Measurements from ENCODE around the gene SYT2. TPM values are rescaled to one million over a fixed set of nuclear protein-coding genes. Genes with fewer than 3 reads are reported as not detected.
A peak's percentile ranks its signal among the peaks of the same experiment; 100 is the strongest.

Gene SYT2
- total RNA-seq, 4 donors from 2014 or later: 0.28 TPM; not detected in 3

DNA sequence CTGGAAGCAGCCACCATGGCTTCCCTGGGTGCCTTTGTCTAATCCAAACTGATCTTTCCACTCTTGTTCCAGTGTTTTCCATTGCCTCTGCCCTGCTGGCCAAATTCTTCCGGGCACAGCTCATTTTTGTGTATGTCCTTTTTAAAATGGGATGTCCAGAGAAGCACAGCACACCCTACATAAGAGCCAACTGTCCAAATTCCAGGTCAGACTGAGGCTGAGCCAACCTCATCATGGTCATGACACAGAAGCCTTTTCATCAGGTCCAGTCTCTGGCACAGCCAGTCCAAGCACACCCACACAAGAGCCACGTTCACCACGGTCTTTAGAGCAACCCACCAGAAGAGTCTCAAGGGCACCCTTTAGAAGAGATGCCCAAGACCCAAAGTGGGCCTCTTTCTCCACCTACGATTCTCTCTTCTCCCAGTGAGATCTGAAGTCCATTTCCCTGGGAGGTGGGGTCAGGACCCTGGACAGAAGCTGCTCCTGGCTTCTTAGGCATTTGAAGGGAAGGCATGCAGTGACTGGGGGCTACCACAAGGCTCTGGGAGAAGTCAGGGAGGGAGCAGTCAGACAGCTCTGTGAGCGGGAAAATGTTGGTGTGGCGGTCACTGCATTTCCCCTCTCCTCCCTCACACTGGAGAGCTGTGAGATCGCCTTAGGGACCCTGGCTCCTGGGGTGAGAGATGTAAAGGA is 53.2 kb downstream of the SYT2 start:
- no peaks in the 10 kb centered on the region for H3K9me3 ChIP-seq
- H3K4me1 ChIP-seq: no peaks in the 10 kb centered on the region
- TF ChIP-seq CTCF (IDR thresholded peaks at IDR 0.05): no peak
- no peak for TF ChIP-seq POLR2A (IDR thresholded peaks at IDR 0.05)
- no peak for DNase-seq
- H3K4me3 ChIP-seq: no peak overlapping the region
- H3K27ac ChIP-seq: no peak overlapping the region
- no peaks in the 10 kb centered on the region for H3K27me3 ChIP-seq
- no peaks in the 10 kb centered on the region for H3K36me3 ChIP-seq

- Histone ChIP-seq H3K9me3 (no peaks in the 10 kb centered on the region), H3K4me1 (no peaks in the 10 kb centered on the region), H3K4me3 (no peak overlapping the region), H3K27ac (no peak overlapping the region), H3K36me3 (no peaks in the 10 kb centered on the region), H3K27me3 (no peaks in the 10 kb centered on the region)
- peak in 1 of 6 experiments; percentile 10 for TF ChIP-seq CTCF (IDR thresholded peaks at IDR 0.05)
- no peak for TF ChIP-seq POLR2A (IDR thresholded peaks at IDR 0.05)
- DNase-seq: no peak
Observed at GRCh38 chr1:202656057-202656456, 54.2 kb downstream of the SYT2 start.

GRCh38 chr1:202654079-202654478 is 56.2 kb downstream of the SYT2 start:
- no peaks in the 10 kb centered on the region for H3K4me1 ChIP-seq
- H3K9me3 ChIP-seq: no peaks in the 10 kb centered on the region
- no peak overlapping the region for H3K4me3 ChIP-seq
- H3K27ac ChIP-seq: no peak overlapping the region
- TF ChIP-seq CTCF (IDR thresholded peaks at IDR 0.05) (no peak), POLR2A (IDR thresholded peaks at IDR 0.05) (no peak)
- DNase-seq: no peak
- H3K27me3 ChIP-seq: no peaks in the 10 kb centered on the region
- no peaks in the 10 kb centered on the region for H3K36me3 ChIP-seq

DNA sequence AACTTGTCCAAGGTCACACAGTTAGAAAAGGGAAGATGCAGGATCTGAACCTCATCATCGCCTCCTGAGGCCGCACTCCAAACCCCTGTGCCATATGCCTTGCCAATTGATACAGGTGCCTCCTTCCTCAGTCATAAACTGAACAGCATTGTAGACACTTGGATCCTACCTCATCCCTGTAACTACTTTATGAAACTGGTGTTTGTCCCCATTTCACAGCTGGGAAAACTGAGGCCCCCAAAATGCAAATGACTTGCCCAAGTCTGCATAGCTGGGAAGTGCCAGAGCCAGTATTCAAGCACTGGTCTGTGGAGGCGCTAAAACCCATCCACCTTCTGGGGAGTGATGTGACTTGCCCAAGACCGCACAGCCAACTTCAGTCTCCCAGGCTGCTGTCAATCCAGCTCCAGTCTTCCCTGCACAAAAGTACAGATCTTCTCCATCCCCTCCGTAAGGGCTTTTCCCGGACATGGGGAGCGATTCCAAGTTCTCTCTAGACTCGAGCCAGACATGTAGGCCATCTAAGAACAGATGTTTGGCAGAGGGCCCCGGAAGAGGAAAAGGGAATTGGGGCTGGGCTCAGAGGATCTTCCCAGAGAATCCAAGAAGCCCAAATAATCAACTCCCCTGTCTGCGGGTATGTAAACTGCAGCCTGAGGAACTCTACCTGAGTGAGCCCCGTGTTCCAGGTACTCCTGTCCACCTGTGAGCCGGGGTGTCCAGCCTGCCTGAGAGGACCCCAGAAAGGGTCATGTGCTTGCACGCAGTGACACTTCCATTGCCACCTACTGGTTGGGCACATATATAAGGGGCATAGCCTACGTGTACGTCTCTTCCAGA is 60.5 kb downstream of the SYT2 start:
- Histone ChIP-seq H3K9me3 (no peaks in the 10 kb centered on the region), H3K4me1 (no peaks in the 10 kb centered on the region), H3K36me3 (no peaks in the 10 kb centered on the region), H3K27me3 (no peaks in the 10 kb centered on the region), H3K27ac (no peak overlapping the region), H3K4me3 (no peak overlapping the region)
- no peak for TF ChIP-seq POLR2A (IDR thresholded peaks at IDR 0.05)
- DNase-seq: no peak

DNA sequence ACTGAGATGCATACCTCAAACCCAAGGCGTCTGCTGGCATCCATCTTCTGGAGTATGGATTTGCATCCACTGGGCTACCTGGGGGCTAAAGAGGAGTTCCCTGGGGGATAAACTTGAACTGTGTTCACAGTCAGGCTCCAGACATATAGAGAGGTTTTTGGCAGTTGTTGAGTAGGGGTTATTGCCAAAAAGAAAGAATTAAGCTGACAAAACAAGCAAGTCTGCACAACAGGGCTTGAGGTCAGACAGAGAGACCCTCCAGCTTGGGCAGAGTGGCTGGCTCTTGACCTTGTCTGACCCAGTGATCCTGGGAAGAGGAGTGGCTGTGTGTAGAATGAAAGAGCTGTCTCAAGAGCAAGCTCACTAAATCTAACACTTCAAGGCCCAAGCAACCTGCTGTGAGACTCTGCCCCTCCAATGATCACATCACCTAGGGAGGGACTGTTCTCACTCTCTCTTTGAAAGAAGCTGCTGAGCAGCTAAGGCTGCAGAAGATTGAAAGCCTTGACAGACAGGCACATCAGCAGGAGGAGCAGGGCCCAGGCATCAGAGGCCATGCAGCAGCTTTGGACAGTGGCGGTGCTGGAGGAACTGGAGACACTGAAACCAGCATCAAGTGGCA is 61.5 kb downstream of the SYT2 start:
- DNase-seq: no peak
- TF ChIP-seq CTCF (IDR thresholded peaks at IDR 0.05) (no peak), POLR2A (IDR thresholded peaks at IDR 0.05) (no peak)
- no peaks in the 10 kb centered on the region for H3K36me3 ChIP-seq
- H3K4me3 ChIP-seq: no peak overlapping the region
- H3K27me3 ChIP-seq: peaks cover 0 to 6% of the 10 kb centered on the region in 2 donors
- H3K4me1 ChIP-seq: peaks cover 0 to 7% (median 6%) of the 10 kb centered on the region in 4 donors
- H3K27ac ChIP-seq: no peak overlapping the region
- no peaks in the 10 kb centered on the region for H3K9me3 ChIP-seq

GRCh38 chr1:202645097-202645476 is 65.2 kb downstream of the SYT2 start:
- TF ChIP-seq CTCF (IDR thresholded peaks at IDR 0.05) (no peak), POLR2A (IDR thresholded peaks at IDR 0.05) (no peak)
- no peak for DNase-seq
- no peaks in the 10 kb centered on the region for H3K36me3 ChIP-seq
- H3K27me3 ChIP-seq: peaks cover 0 to 22% of the 10 kb centered on the region in 2 donors
- H3K4me3 ChIP-seq: no peak overlapping the region
- H3K27ac ChIP-seq: no peak overlapping the region
- H3K9me3 ChIP-seq: no peaks in the 10 kb centered on the region
- H3K4me1 ChIP-seq: peaks cover 0 to 24% (median 20%) of the 10 kb centered on the region in 4 donors

Measured in Peyer's patch (tissue), 4 donors.